Stimulated activated naive CD8-positive, alpha-beta T cell treated with anti-CD3 and anti-CD28 coated beads, Interleukin-15, Interleukin-2, amounts not matched to agents 100 ng/mL and 50 ng/mL, for 24 hours (primary cell): ENCODE data around the gene PPP1R9A.

ENCODE experiments used
- H3K27ac Mint-ChIP-seq: one replicate; pipeline ENCODE4 v1.8.0; 2021; ENCODE audit warnings: mild to moderate bottlenecking, mixed read lengths
- H3K27me3 Mint-ChIP-seq: one replicate; pipeline ENCODE4 v1.8.0; 2021; ENCODE audit warnings: mixed read lengths
- H3K36me3 Mint-ChIP-seq: one replicate; pipeline ENCODE4 v1.8.0; 2021; ENCODE audit warnings: low read depth, mixed read lengths
- H3K4me1 Mint-ChIP-seq: one replicate; pipeline ENCODE4 v1.8.0; 2021; ENCODE audit warnings: low read depth, mixed read lengths
- H3K4me3 Mint-ChIP-seq: one replicate; pipeline ENCODE4 v1.8.0; 2021; ENCODE audit warnings: mild to moderate bottlenecking, mixed read lengths
- H3K9me3 Mint-ChIP-seq: one replicate; pipeline ENCODE4 v1.8.0; 2021; ENCODE audit warnings: mixed read lengths

The PPP1R9A gene

DNA sequence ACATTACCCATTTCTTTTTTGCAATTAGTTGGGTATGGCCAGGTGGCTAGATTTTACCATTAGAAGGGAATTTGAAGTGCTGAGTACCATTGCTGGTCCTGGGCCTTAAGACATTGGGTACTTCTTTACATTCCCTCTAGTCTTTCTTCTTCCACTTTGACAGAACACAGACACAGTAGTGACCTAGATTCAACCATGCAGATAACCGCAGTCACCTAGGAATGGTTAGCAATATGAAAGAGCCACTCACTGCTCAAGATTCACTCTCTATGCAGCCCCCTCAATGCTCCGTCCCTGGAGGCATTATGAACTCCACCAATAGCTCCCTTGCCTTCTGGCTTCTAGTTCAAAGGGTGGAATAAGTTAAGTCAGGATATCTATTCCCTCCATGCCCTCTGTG, 433.1 kb downstream of the PPP1R9A start:
- H3K9me3 Mint-ChIP-seq = no peaks in the 10 kb centered on the region
- no peaks in the 10 kb centered on the region for H3K36me3 Mint-ChIP-seq
- H3K4me3 Mint-ChIP-seq = no peak overlapping the region
- peaks cover 4% of the 10 kb centered on the region for H3K27me3 Mint-ChIP-seq
- H3K4me1 Mint-ChIP-seq = no peaks in the 10 kb centered on the region
- H3K27ac Mint-ChIP-seq = no peak overlapping the region

DNA sequence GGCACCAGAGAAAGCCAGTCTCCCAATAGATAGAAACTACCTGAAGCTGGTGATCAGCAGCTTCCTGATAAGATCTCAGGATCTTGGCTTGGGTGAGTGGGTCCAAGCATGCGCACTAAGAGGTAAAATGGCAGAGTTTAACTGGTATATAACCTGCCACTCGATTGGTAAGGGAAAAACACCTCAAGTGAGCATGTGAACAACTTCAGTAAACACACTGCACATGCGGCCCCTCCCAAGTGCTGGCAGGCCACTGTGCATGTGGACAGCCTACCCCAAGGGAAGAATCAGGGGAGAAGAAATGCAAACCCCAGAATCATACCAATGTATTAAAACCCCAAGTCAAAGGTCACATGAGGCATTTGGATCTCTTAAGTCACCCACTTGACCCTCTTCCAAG, 434.6 kb downstream of the PPP1R9A start:
- Mint-ChIP-seq H3K27me3 (peaks cover 4% of the 10 kb centered on the region), H3K9me3 (no peaks in the 10 kb centered on the region), H3K27ac (no peak overlapping the region), H3K4me3 (no peak overlapping the region), H3K36me3 (no peaks in the 10 kb centered on the region), H3K4me1 (no peaks in the 10 kb centered on the region)

DNA sequence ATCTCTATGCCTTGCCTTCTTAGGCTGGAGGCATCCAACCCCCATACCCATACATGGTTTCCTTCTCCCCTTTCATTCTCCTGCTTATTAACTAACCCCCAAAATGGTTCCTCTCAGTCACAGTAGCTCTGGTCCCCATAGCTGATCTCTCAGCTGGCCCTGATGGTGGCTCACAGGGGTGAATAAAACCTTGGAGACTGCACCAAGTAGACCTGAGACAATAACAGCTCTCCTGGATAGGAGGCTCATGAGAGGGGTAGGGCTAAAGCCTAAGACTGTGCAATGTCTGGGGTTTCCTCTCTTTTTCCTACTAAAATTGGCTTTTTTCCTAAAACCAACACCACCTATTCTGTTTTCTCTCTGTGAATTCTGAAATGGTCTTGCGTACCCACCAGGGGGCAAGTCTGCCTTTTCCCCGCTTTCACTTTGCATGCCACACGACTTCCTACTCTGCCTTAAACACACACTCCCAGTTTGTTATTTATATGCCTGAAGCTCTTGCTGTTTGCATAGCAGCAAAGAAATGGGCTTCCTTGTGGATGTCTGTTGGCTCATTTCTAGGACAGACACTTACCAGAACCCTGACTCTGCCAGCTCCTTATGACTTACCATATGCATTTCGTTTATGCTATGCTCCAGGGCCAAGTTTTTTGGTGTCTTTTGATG, 435.4 kb downstream of the PPP1R9A start:
- Mint-ChIP-seq H3K9me3 (no peaks in the 10 kb centered on the region), H3K36me3 (no peaks in the 10 kb centered on the region), H3K4me3 (no peak overlapping the region), H3K4me1 (no peaks in the 10 kb centered on the region), H3K27me3 (peaks cover 4% of the 10 kb centered on the region), H3K27ac (no peak overlapping the region)
